HepG2 (cell line): ENCODE measurements around the gene CD300A. TPM values are rescaled to one million over a fixed set of nuclear protein-coding genes. Genes with fewer than 3 reads are reported as not detected.
A peak's percentile ranks its signal among the peaks of the same experiment; 100 is the strongest.

Experiments
- CEBPZ ChIP-seq: IDR thresholded peaks from 2 replicates; pipeline ENCODE4 v1.6.1; 2012; ENCODE audit warnings: low read length, improper control_type of control experiment
- DNMT1 ChIP-seq: sonication (generic); formaldehyde crosslinking; IDR thresholded peaks from 2 replicates; pipeline ENCODE4 v1.5.1; 2020; ENCODE audit warnings: mild to moderate bottlenecking, missing genetic modification reagents
- FOXO1 ChIP-seq: sonication (generic); formaldehyde crosslinking; IDR thresholded peaks from 2 replicates; pipeline ENCODE4 v1.4.0; 2020; ENCODE audit warnings: missing genetic modification reagents
- GTF3A ChIP-seq: sonication (generic); formaldehyde crosslinking; conservative IDR thresholded peaks from 2 replicates; pipeline ENCODE4 v1.4.0; 2020; ENCODE audit warnings: mild to moderate bottlenecking, missing genetic modification reagents
- HMG20B ChIP-seq: conservative IDR thresholded peaks from 2 replicates; pipeline ENCODE4 v1.6.1; 2016; ENCODE audit warnings: missing genetic modification reagents, missing compliant biosample characterization
- HNRNPL ChIP-seq: fragments of 200-400 bp; formaldehyde crosslinking; IDR thresholded peaks from 2 replicates; pipeline ENCODE4 v1.6.1; 2017; ENCODE audit warnings: mild to moderate bottlenecking, low read depth, low read length
- HOMEZ ChIP-seq: IDR thresholded peaks from 2 replicates; pipeline ENCODE4 v1.6.1; 2016; ENCODE audit warnings: low read depth
- IKZF5 ChIP-seq: IDR thresholded peaks from 2 replicates; pipeline ENCODE4 v1.6.1; 2018; ENCODE audit warnings: missing genetic modification reagents, mild to moderate bottlenecking, missing compliant biosample characterization
- MAX ChIP-seq: IDR thresholded peaks from 2 replicates; pipeline ENCODE4 v1.6.1; 2012; ENCODE audit warnings: inconsistent platforms
- NR0B2 ChIP-seq: sonication (generic); formaldehyde crosslinking; IDR thresholded peaks from 2 replicates; pipeline ENCODE4 v1.4.0; 2020; ENCODE audit warnings: mild to moderate bottlenecking, missing genetic modification reagents
- NR2F2 ChIP-seq: IDR thresholded peaks from 2 replicates; pipeline ENCODE4 v1.6.1; 2012; ENCODE audit warnings: low read depth, inconsistent platforms, borderline replicate concordance
- REL ChIP-seq: sonication (generic); formaldehyde crosslinking; conservative IDR thresholded peaks from 2 replicates; pipeline ENCODE4 v1.8.0; 2022; ENCODE audit warnings: mild to moderate bottlenecking, missing genetic modification reagents, moderate library complexity
- RXRB ChIP-seq: IDR thresholded peaks from 2 replicates; pipeline ENCODE4 v1.6.1; 2016; ENCODE audit warnings: borderline replicate concordance, missing genetic modification reagents, missing compliant biosample characterization
- SATB2 ChIP-seq: sonication (generic); formaldehyde crosslinking; IDR thresholded peaks from 2 replicates; pipeline ENCODE4 v1.5.0; 2020; ENCODE audit warnings: missing genetic modification reagents
- SP5 ChIP-seq: IDR thresholded peaks from 2 replicates; pipeline ENCODE4 v1.6.1; 2016; ENCODE audit warnings: low read depth, borderline replicate concordance
- ZFP91 ChIP-seq: sonication (generic); formaldehyde crosslinking; IDR thresholded peaks from 2 replicates; pipeline ENCODE4 v1.9.0; 2022; ENCODE audit warnings: missing genetic modification reagents, mild to moderate bottlenecking, borderline replicate concordance
- ZNF580 ChIP-seq: IDR thresholded peaks from 2 replicates; pipeline ENCODE4 v1.6.1; 2016; ENCODE audit warnings: low read depth, borderline replicate concordance
- ZNF670 ChIP-seq: sonication (generic); formaldehyde crosslinking; IDR thresholded peaks from 2 replicates; pipeline ENCODE4 v1.8.0; 2022; ENCODE audit warnings: mild to moderate bottlenecking, missing genetic modification reagents, borderline replicate concordance
- ZNF7 ChIP-seq: IDR thresholded peaks from 2 replicates; pipeline ENCODE4 v1.6.1; 2016; ENCODE audit warnings: missing biosample characterization, missing genetic modification reagents
- ZSCAN29 ChIP-seq: sonication (generic); formaldehyde crosslinking; conservative IDR thresholded peaks from 2 replicates; pipeline ENCODE4 v1.4.0; 2020; ENCODE audit warnings: mild to moderate bottlenecking, missing genetic modification reagents
- polyA plus RNA-seq, 8 experiments: library from polyadenylated mRNA; depleted of rRNA in 3 of 8; stranded (reverse) in 7 of 8; unstranded in 1 of 8; fragments of >200 nt; fragmentation: Illumina TruSeq in 4 of 8; extraction: Trizol in 4 of 8; gene quantifications; 2 replicates each; pipeline versions ENCODE4 v1.2.1 to v1.2.3, GENCODE V29; 2011 to 2016; ENCODE audit warnings: low read depth in 4 of 8, missing spikeins in 1 of 8, mixed read lengths in 1 of 8; ENCODE audit not compliant: insufficient read depth in 1 of 8
- total RNA-seq, 5 experiments: library from RNA; depleted of rRNA; stranded (reverse); fragments of >200 nt; fragmentation: Illumina TruSeq; extraction: Trizol; gene quantifications; 2 replicates each; pipeline ENCODE4 v1.2.3, GENCODE V29; 2016; ENCODE audit warnings: low read depth in 1 of 5

Gene CD300A
- total and polyA plus RNA-seq, 2 of the 13 experiments (the other 11 are each of a cell fraction or from before 2014, with no cell fraction given) = not detected

GRCh38 chr17:74452841-74453661 lies 13.4 kb upstream of the CD300A start (continued):
- TF ChIP-seq CEBPZ (no peak), ZNF7 (CRISPR knock-in tag) (no peak), REL (CRISPR knock-in tag) (no peak), GTF3A (CRISPR knock-in tag) (no peak), RXRB (CRISPR knock-in tag) (no peak), DNMT1 (CRISPR knock-in tag) (no peak), HMG20B (CRISPR knock-in tag) (no peak), SP5 (CRISPR knock-in tag) (no peak), ZNF580 (0 out of 2 replicates have a peak, but pooled peaks have one; percentile 23), IKZF5 (CRISPR knock-in tag) (no peak), HNRNPL (peak; percentile 72; the same call in 1 of the 2 replicates), HOMEZ (CRISPR knock-in tag) (no peak), ZFP91 (CRISPR knock-in tag) (no peak), SATB2 (CRISPR knock-in tag) (no peak), NR0B2 (CRISPR knock-in tag) (no peak), NR2F2 (no peak), FOXO1 (CRISPR knock-in tag) (0 out of 2 replicates have a peak, but pooled peaks have one; percentile 9), ZSCAN29 (CRISPR knock-in tag) (no peak), ZNF670 (no peak), MAX (no peak)
